ENCODE data around the gene PRKCE. TPM values are rescaled to one million over a fixed set of nuclear protein-coding genes. Genes with fewer than 3 reads are reported as not detected.

The PRKCE gene
- total and polyA plus RNA-seq, 2 experiments from 2014 or later, result 0.94 to 1.2 TPM

DNA sequence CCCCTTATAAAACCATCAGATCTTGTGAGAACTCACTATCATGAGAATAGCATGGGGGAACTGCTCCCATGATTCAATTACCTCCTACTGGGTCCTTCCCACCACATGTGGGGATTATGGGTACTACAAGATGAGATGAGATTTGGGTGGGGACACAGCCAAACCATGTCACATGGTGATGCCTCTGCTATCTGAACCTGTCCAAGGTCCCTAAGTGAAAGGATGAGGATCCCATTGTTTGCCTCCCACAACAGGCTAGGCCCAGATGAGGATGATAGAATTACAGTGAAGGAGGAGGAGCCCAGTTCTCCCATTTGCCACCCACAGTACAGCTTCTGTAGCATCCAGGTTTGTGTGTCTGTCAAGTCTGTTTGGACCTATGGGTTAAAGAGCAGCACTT is 65.4 kb downstream of the PRKCE start:
- Histone ChIP-seq H2AFZ (no peak overlapping the region), H3K36me3 (ENCODE audit: insufficient read depth) (no peaks in the 10 kb centered on the region), H4K20me1 (replicated peaks; ENCODE audit: insufficient read depth) (no peaks in the 10 kb centered on the region), H3K4me2 (no peak overlapping the region), H3K4me3 (no peak overlapping the region), H3K79me2 (replicated peaks; ENCODE audit: insufficient read depth) (no peaks in the 10 kb centered on the region), H3K27me3 (ENCODE audit: insufficient read depth) (no peaks in the 10 kb centered on the region), H3K4me1 (ENCODE audit: insufficient read depth) (no peaks in the 10 kb centered on the region), H3K27ac (ENCODE audit: low read depth) (no peak overlapping the region), H3K9me2 (ENCODE audit: insufficient read depth) (no peaks in the 10 kb centered on the region), H3F3A (replicated peaks; ENCODE audit: low read depth) (no peaks in the 10 kb centered on the region)
- no peak for DNase-seq (ENCODE audit: low spot score)
- no peaks in the 10 kb centered on the region for H3K9me3 Mint-ChIP-seq
- H3K27me3 Mint-ChIP-seq (ENCODE audit: insufficient read depth, low read depth, poor library complexity), result peaks cover 3% of the 10 kb centered on the region
- H3K27ac Mint-ChIP-seq, result no peak overlapping the region
- no peaks in the 10 kb centered on the region for H3K36me3 Mint-ChIP-seq (ENCODE audit: low read depth)
- no peak for ATAC-seq
- H3K4me1 Mint-ChIP-seq, result peaks cover 10% of the 10 kb centered on the region
- H3K4me3 Mint-ChIP-seq, result no peak overlapping the region
- TF ChIP-seq, protein P1, sequence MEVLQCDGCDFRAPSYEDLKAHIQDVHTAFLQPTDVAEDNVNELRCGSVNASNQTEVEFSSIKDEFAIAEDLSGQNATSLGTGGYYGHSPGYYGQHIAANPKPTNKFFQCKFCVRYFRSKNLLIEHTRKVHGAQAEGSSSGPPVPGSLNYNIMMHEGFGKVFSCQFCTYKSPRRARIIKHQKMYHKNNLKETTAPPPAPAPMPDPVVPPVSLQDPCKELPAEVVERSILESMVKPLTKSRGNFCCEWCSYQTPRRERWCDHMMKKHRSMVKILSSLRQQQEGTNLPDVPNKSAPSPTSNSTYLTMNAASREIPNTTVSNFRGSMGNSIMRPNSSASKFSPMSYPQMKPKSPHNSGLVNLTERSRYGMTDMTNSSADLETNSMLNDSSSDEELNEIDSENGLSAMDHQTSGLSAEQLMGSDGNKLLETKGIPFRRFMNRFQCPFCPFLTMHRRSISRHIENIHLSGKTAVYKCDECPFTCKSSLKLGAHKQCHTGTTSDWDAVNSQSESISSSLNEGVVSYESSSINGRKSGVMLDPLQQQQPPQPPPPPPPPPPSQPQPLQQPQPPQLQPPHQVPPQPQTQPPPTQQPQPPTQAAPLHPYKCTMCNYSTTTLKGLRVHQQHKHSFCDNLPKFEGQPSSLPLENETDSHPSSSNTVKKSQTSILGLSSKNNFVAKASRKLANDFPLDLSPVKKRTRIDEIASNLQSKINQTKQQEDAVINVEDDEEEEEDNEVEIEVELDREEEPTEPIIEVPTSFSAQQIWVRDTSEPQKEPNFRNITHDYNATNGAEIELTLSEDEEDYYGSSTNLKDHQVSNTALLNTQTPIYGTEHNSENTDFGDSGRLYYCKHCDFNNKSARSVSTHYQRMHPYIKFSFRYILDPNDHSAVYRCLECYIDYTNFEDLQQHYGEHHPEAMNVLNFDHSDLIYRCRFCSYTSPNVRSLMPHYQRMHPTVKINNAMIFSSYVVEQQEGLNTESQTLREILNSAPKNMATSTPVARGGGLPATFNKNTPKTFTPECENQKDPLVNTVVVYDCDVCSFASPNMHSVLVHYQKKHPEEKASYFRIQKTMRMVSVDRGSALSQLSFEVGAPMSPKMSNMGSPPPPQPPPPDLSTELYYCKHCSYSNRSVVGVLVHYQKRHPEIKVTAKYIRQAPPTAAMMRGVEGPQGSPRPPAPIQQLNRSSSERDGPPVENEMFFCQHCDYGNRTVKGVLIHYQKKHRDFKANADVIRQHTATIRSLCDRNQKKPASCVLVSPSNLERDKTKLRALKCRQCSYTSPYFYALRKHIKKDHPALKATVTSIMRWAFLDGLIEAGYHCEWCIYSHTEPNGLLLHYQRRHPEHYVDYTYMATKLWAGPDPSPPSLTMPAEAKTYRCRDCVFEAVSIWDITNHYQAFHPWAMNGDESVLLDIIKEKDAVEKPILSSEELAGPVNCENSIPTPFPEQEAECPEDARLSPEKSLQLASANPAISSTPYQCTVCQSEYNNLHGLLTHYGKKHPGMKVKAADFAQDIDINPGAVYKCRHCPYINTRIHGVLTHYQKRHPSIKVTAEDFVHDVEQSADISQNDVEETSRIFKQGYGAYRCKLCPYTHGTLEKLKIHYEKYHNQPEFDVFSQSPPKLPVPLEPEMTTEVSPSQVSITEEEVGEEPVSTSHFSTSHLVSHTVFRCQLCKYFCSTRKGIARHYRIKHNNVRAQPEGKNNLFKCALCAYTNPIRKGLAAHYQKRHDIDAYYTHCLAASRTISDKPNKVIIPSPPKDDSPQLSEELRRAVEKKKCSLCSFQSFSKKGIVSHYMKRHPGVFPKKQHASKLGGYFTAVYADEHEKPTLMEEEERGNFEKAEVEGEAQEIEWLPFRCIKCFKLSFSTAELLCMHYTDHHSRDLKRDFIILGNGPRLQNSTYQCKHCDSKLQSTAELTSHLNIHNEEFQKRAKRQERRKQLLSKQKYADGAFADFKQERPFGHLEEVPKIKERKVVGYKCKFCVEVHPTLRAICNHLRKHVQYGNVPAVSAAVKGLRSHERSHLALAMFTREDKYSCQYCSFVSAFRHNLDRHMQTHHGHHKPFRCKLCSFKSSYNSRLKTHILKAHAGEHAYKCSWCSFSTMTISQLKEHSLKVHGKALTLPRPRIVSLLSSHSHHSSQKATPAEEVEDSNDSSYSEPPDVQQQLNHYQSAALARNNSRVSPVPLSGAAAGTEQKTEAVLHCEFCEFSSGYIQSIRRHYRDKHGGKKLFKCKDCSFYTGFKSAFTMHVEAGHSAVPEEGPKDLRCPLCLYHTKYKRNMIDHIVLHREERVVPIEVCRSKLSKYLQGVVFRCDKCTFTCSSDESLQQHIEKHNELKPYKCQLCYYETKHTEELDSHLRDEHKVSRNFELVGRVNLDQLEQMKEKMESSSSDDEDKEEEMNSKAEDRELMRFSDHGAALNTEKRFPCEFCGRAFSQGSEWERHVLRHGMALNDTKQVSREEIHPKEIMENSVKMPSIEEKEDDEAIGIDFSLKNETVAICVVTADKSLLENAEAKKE (CRISPR knock-in tag; IDR thresholded peaks at IDR 0.05), result no peak
- TF ChIP-seq, protein P2, sequence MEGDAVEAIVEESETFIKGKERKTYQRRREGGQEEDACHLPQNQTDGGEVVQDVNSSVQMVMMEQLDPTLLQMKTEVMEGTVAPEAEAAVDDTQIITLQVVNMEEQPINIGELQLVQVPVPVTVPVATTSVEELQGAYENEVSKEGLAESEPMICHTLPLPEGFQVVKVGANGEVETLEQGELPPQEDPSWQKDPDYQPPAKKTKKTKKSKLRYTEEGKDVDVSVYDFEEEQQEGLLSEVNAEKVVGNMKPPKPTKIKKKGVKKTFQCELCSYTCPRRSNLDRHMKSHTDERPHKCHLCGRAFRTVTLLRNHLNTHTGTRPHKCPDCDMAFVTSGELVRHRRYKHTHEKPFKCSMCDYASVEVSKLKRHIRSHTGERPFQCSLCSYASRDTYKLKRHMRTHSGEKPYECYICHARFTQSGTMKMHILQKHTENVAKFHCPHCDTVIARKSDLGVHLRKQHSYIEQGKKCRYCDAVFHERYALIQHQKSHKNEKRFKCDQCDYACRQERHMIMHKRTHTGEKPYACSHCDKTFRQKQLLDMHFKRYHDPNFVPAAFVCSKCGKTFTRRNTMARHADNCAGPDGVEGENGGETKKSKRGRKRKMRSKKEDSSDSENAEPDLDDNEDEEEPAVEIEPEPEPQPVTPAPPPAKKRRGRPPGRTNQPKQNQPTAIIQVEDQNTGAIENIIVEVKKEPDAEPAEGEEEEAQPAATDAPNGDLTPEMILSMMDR (conservative IDR thresholded peaks at IDR 0.05; ENCODE audit: low read depth in 2 of 2), result no peak
- TF ChIP-seq CREB1 (CRISPR knock-in tag; IDR thresholded peaks at IDR 0.05; ENCODE audit: low read depth), result no peak
- TF ChIP-seq ZNF331 (CRISPR knock-in tag; IDR thresholded peaks at IDR 0.05; ENCODE audit: low read depth), result no peak
- no peak for TF ChIP-seq POLR2AphosphoS5 (IDR thresholded peaks at IDR 0.05; ENCODE audit: low read depth)
- TF ChIP-seq EZH2phosphoT487 (IDR thresholded peaks at IDR 0.05; ENCODE audit: unreplicated experiment), result no peak
- no peak for TF ChIP-seq ZNF114 (CRISPR knock-in tag; IDR thresholded peaks at IDR 0.05)
- TF ChIP-seq, protein P3, sequence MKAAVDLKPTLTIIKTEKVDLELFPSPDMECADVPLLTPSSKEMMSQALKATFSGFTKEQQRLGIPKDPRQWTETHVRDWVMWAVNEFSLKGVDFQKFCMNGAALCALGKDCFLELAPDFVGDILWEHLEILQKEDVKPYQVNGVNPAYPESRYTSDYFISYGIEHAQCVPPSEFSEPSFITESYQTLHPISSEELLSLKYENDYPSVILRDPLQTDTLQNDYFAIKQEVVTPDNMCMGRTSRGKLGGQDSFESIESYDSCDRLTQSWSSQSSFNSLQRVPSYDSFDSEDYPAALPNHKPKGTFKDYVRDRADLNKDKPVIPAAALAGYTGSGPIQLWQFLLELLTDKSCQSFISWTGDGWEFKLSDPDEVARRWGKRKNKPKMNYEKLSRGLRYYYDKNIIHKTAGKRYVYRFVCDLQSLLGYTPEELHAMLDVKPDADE (IDR thresholded peaks at IDR 0.05), result no peak
- TF ChIP-seq STAT1 (IDR thresholded peaks at IDR 0.05; ENCODE audit: unreplicated experiment), result no peak
- TF ChIP-seq, protein P4, sequence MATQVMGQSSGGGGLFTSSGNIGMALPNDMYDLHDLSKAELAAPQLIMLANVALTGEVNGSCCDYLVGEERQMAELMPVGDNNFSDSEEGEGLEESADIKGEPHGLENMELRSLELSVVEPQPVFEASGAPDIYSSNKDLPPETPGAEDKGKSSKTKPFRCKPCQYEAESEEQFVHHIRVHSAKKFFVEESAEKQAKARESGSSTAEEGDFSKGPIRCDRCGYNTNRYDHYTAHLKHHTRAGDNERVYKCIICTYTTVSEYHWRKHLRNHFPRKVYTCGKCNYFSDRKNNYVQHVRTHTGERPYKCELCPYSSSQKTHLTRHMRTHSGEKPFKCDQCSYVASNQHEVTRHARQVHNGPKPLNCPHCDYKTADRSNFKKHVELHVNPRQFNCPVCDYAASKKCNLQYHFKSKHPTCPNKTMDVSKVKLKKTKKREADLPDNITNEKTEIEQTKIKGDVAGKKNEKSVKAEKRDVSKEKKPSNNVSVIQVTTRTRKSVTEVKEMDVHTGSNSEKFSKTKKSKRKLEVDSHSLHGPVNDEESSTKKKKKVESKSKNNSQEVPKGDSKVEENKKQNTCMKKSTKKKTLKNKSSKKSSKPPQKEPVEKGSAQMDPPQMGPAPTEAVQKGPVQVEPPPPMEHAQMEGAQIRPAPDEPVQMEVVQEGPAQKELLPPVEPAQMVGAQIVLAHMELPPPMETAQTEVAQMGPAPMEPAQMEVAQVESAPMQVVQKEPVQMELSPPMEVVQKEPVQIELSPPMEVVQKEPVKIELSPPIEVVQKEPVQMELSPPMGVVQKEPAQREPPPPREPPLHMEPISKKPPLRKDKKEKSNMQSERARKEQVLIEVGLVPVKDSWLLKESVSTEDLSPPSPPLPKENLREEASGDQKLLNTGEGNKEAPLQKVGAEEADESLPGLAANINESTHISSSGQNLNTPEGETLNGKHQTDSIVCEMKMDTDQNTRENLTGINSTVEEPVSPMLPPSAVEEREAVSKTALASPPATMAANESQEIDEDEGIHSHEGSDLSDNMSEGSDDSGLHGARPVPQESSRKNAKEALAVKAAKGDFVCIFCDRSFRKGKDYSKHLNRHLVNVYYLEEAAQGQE (IDR thresholded peaks at IDR 0.05; ENCODE audit: unreplicated experiment), result no peak
- TF ChIP-seq EZH2 (IDR thresholded peaks at IDR 0.05; ENCODE audit: low read depth, unreplicated experiment), result no peak
- TF ChIP-seq JUNB (IDR thresholded peaks at IDR 0.05; ENCODE audit: unreplicated experiment), result no peak
- no peak for TF ChIP-seq NANOG (IDR thresholded peaks at IDR 0.05; ENCODE audit: borderline replicate concordance)
